ENCODE data around the gene TSPAN9. TPM values are rescaled to one million over a fixed set of nuclear protein-coding genes. Genes with fewer than 3 reads are reported as not detected.

TSPAN9 gene
- total and polyA plus RNA-seq, 2 experiments from 2014 or later, result 6.0 to 31.5 TPM

DNA sequence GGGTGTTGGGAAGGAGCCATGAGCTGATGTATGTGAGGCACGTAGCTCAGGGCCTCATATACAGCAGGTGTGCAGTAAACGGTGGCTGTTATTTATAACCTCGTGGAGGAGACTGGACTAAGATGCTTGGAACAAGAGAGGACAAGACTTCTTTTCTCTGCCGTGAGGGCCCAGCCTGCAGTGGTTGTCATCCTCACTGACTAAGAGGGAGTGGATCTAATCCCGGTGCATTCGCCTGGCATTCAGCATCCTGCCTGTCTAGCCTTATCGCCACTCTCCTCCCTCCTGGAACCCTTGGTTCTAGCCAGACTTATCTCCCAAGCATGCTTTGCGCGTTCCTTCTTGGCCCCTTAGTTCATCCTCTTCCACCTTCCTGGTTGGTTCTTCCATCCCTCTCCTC is 3.9 kb downstream of the TSPAN9 start:
- Histone ChIP-seq H3K27me3 (ENCODE audit: insufficient read depth) (0 out of 2 replicates have a peak, but pooled peaks cover 1% of the 10 kb centered on the region), H3K9me2 (ENCODE audit: insufficient read depth) (no peaks in the 10 kb centered on the region), H3K27ac (ENCODE audit: low read depth) (no peak overlapping the region), H3K79me2 (replicated peaks; ENCODE audit: insufficient read depth) (peaks cover 11% of the 10 kb centered on the region), H3K4me2 (no peak overlapping the region), H4K20me1 (replicated peaks; ENCODE audit: insufficient read depth) (peaks cover 12% of the 10 kb centered on the region; the same call in 1 of the 2 replicates), H3K4me1 (ENCODE audit: insufficient read depth) (peaks cover 27% of the 10 kb centered on the region), H3K36me3 (ENCODE audit: insufficient read depth) (no peaks in the 10 kb centered on the region; the same call in 1 of the 2 replicates), H3F3A (replicated peaks; ENCODE audit: low read depth) (0 out of 2 replicates have a peak, but pooled peaks cover 10% of the 10 kb centered on the region), H2AFZ (no peak overlapping the region), H3K4me3 (no peak overlapping the region)
- DNase-seq (ENCODE audit: low spot score) (no peak), ATAC-seq (no peak)
- H3K27ac Mint-ChIP-seq, result no peak overlapping the region
- peaks cover 30% of the 10 kb centered on the region for H3K27me3 Mint-ChIP-seq (ENCODE audit: insufficient read depth, low read depth, poor library complexity)
- no peak overlapping the region for H3K4me3 Mint-ChIP-seq
- peaks cover 36% of the 10 kb centered on the region for H3K4me1 Mint-ChIP-seq
- TF ChIP-seq, protein P1, sequence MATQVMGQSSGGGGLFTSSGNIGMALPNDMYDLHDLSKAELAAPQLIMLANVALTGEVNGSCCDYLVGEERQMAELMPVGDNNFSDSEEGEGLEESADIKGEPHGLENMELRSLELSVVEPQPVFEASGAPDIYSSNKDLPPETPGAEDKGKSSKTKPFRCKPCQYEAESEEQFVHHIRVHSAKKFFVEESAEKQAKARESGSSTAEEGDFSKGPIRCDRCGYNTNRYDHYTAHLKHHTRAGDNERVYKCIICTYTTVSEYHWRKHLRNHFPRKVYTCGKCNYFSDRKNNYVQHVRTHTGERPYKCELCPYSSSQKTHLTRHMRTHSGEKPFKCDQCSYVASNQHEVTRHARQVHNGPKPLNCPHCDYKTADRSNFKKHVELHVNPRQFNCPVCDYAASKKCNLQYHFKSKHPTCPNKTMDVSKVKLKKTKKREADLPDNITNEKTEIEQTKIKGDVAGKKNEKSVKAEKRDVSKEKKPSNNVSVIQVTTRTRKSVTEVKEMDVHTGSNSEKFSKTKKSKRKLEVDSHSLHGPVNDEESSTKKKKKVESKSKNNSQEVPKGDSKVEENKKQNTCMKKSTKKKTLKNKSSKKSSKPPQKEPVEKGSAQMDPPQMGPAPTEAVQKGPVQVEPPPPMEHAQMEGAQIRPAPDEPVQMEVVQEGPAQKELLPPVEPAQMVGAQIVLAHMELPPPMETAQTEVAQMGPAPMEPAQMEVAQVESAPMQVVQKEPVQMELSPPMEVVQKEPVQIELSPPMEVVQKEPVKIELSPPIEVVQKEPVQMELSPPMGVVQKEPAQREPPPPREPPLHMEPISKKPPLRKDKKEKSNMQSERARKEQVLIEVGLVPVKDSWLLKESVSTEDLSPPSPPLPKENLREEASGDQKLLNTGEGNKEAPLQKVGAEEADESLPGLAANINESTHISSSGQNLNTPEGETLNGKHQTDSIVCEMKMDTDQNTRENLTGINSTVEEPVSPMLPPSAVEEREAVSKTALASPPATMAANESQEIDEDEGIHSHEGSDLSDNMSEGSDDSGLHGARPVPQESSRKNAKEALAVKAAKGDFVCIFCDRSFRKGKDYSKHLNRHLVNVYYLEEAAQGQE (IDR thresholded peaks at IDR 0.05; ENCODE audit: unreplicated experiment), result no peak
- TF ChIP-seq, protein P2, sequence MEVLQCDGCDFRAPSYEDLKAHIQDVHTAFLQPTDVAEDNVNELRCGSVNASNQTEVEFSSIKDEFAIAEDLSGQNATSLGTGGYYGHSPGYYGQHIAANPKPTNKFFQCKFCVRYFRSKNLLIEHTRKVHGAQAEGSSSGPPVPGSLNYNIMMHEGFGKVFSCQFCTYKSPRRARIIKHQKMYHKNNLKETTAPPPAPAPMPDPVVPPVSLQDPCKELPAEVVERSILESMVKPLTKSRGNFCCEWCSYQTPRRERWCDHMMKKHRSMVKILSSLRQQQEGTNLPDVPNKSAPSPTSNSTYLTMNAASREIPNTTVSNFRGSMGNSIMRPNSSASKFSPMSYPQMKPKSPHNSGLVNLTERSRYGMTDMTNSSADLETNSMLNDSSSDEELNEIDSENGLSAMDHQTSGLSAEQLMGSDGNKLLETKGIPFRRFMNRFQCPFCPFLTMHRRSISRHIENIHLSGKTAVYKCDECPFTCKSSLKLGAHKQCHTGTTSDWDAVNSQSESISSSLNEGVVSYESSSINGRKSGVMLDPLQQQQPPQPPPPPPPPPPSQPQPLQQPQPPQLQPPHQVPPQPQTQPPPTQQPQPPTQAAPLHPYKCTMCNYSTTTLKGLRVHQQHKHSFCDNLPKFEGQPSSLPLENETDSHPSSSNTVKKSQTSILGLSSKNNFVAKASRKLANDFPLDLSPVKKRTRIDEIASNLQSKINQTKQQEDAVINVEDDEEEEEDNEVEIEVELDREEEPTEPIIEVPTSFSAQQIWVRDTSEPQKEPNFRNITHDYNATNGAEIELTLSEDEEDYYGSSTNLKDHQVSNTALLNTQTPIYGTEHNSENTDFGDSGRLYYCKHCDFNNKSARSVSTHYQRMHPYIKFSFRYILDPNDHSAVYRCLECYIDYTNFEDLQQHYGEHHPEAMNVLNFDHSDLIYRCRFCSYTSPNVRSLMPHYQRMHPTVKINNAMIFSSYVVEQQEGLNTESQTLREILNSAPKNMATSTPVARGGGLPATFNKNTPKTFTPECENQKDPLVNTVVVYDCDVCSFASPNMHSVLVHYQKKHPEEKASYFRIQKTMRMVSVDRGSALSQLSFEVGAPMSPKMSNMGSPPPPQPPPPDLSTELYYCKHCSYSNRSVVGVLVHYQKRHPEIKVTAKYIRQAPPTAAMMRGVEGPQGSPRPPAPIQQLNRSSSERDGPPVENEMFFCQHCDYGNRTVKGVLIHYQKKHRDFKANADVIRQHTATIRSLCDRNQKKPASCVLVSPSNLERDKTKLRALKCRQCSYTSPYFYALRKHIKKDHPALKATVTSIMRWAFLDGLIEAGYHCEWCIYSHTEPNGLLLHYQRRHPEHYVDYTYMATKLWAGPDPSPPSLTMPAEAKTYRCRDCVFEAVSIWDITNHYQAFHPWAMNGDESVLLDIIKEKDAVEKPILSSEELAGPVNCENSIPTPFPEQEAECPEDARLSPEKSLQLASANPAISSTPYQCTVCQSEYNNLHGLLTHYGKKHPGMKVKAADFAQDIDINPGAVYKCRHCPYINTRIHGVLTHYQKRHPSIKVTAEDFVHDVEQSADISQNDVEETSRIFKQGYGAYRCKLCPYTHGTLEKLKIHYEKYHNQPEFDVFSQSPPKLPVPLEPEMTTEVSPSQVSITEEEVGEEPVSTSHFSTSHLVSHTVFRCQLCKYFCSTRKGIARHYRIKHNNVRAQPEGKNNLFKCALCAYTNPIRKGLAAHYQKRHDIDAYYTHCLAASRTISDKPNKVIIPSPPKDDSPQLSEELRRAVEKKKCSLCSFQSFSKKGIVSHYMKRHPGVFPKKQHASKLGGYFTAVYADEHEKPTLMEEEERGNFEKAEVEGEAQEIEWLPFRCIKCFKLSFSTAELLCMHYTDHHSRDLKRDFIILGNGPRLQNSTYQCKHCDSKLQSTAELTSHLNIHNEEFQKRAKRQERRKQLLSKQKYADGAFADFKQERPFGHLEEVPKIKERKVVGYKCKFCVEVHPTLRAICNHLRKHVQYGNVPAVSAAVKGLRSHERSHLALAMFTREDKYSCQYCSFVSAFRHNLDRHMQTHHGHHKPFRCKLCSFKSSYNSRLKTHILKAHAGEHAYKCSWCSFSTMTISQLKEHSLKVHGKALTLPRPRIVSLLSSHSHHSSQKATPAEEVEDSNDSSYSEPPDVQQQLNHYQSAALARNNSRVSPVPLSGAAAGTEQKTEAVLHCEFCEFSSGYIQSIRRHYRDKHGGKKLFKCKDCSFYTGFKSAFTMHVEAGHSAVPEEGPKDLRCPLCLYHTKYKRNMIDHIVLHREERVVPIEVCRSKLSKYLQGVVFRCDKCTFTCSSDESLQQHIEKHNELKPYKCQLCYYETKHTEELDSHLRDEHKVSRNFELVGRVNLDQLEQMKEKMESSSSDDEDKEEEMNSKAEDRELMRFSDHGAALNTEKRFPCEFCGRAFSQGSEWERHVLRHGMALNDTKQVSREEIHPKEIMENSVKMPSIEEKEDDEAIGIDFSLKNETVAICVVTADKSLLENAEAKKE (CRISPR knock-in tag; IDR thresholded peaks at IDR 0.05), result no peak
- TF ChIP-seq ZNF331 (CRISPR knock-in tag; IDR thresholded peaks at IDR 0.05; ENCODE audit: low read depth), result no peak
- TF ChIP-seq POLR2AphosphoS5 (IDR thresholded peaks at IDR 0.05; ENCODE audit: low read depth), result no peak
- no peak for TF ChIP-seq JUNB (IDR thresholded peaks at IDR 0.05; ENCODE audit: unreplicated experiment)
- TF ChIP-seq EZH2phosphoT487 (IDR thresholded peaks at IDR 0.05; ENCODE audit: unreplicated experiment), result no peak
- TF ChIP-seq, protein P3, sequence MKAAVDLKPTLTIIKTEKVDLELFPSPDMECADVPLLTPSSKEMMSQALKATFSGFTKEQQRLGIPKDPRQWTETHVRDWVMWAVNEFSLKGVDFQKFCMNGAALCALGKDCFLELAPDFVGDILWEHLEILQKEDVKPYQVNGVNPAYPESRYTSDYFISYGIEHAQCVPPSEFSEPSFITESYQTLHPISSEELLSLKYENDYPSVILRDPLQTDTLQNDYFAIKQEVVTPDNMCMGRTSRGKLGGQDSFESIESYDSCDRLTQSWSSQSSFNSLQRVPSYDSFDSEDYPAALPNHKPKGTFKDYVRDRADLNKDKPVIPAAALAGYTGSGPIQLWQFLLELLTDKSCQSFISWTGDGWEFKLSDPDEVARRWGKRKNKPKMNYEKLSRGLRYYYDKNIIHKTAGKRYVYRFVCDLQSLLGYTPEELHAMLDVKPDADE (IDR thresholded peaks at IDR 0.05), result no peak
- no peak for TF ChIP-seq ZNF114 (CRISPR knock-in tag; IDR thresholded peaks at IDR 0.05)
- TF ChIP-seq, protein P4, sequence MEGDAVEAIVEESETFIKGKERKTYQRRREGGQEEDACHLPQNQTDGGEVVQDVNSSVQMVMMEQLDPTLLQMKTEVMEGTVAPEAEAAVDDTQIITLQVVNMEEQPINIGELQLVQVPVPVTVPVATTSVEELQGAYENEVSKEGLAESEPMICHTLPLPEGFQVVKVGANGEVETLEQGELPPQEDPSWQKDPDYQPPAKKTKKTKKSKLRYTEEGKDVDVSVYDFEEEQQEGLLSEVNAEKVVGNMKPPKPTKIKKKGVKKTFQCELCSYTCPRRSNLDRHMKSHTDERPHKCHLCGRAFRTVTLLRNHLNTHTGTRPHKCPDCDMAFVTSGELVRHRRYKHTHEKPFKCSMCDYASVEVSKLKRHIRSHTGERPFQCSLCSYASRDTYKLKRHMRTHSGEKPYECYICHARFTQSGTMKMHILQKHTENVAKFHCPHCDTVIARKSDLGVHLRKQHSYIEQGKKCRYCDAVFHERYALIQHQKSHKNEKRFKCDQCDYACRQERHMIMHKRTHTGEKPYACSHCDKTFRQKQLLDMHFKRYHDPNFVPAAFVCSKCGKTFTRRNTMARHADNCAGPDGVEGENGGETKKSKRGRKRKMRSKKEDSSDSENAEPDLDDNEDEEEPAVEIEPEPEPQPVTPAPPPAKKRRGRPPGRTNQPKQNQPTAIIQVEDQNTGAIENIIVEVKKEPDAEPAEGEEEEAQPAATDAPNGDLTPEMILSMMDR (conservative IDR thresholded peaks at IDR 0.05; ENCODE audit: low read depth in 2 of 2), result no peak
- TF ChIP-seq NANOG (IDR thresholded peaks at IDR 0.05; ENCODE audit: borderline replicate concordance), result no peak
- TF ChIP-seq EZH2 (IDR thresholded peaks at IDR 0.05; ENCODE audit: low read depth, unreplicated experiment), result no peak
- TF ChIP-seq STAT1 (IDR thresholded peaks at IDR 0.05; ENCODE audit: unreplicated experiment), result no peak
- TF ChIP-seq CREB1 (CRISPR knock-in tag; IDR thresholded peaks at IDR 0.05; ENCODE audit: low read depth), result no peak
- H3K36me3 Mint-ChIP-seq (ENCODE audit: low read depth), result peaks cover 13% of the 10 kb centered on the region
- peaks cover 3% of the 10 kb centered on the region; the same call in 2 of the 3 replicates for H3K9me3 Mint-ChIP-seq
